Liver (tissue), 9 donors: ENCODE results near the gene IFNA14. TPM values are rescaled to one million over a fixed set of nuclear protein-coding genes. Genes with fewer than 3 reads are reported as not detected.

Experiments
- DNase-seq: peaks from one replicate; pipeline ENCODE4 v3.0.0-alpha.2; 2017; ENCODE audit warnings: low spot score
- H3K27ac ChIP-seq, 2 donors: one replicate each; pipeline ENCODE4 v1.7.0; 2013; ENCODE audit warnings: inconsistent platforms in 2 of 2, low read length in 2 of 2, control low read depth in 1 of 2, low read depth in 1 of 2, mild to moderate bottlenecking in 1 of 2
- H3K27me3 ChIP-seq, 4 donors: one replicate each; pipeline versions ENCODE4 v1.6.1 to v1.7.0; 2013; ENCODE audit warnings: low read length in 3 of 4, inconsistent platforms in 1 of 4, mild to moderate bottlenecking in 1 of 4, moderate library complexity in 1 of 4; ENCODE audit not compliant: control insufficient read depth in 4 of 4, insufficient read depth in 4 of 4
- H3K36me3 ChIP-seq, 4 donors: one replicate each; pipeline versions ENCODE4 v1.6.1 to v1.7.0; 2013; ENCODE audit warnings: low read length in 3 of 4, mild to moderate bottlenecking in 3 of 4, low read depth in 1 of 4, moderate library complexity in 1 of 4; ENCODE audit not compliant: control insufficient read depth in 4 of 4, insufficient read depth in 3 of 4
- H3K4me1 ChIP-seq, 4 donors: one replicate each; pipeline versions ENCODE4 v1.6.1 to v1.7.0; 2013; ENCODE audit warnings: low read length in 3 of 4, mild to moderate bottlenecking in 3 of 4, moderate library complexity in 1 of 4; ENCODE audit not compliant: control insufficient read depth in 4 of 4, insufficient read depth in 4 of 4
- H3K4me3 ChIP-seq, 3 donors: one replicate each; pipeline versions ENCODE4 v1.6.1 to v1.7.0; 2013; ENCODE audit warnings: low read length in 3 of 3, control low read depth in 1 of 3, low read depth in 1 of 3, mild to moderate bottlenecking in 1 of 3
- H3K9ac ChIP-seq, 2 donors: one replicate each; pipeline ENCODE4 v1.7.0; 2013; ENCODE audit warnings: low read length in 2 of 2, mild to moderate bottlenecking in 2 of 2, moderate library complexity in 2 of 2, control low read depth in 1 of 2, low read depth in 1 of 2
- H3K9me3 ChIP-seq, 4 donors: one replicate each; pipeline versions ENCODE4 v1.6.1 to v1.7.0; 2013; ENCODE audit warnings: low read length in 3 of 4; ENCODE audit not compliant: control insufficient read depth in 4 of 4
- EGR1 ChIP-seq, 2 donors: IDR thresholded peaks; 2 replicates each; pipeline ENCODE4 v1.6.1; 2016 to 2018; ENCODE audit warnings: antibody characterized with exemption in 2 of 2, low read depth in 2 of 2
- FOXA1 ChIP-seq: IDR thresholded peaks from 2 replicates; pipeline ENCODE4 v1.6.1; 2016; ENCODE audit warnings: antibody characterized with exemption
- FOXA2 ChIP-seq: IDR thresholded peaks from 2 replicates; pipeline ENCODE4 v1.6.1; 2016; ENCODE audit warnings: antibody characterized with exemption
- GABPA ChIP-seq, 2 donors: IDR thresholded peaks in 1 of 2; conservative IDR thresholded peaks in 1 of 2; 2 replicates each; pipeline ENCODE4 v1.6.1; 2016; ENCODE audit warnings: antibody characterized with exemption in 2 of 2, mild to moderate bottlenecking in 1 of 2, moderate library complexity in 1 of 2
- HNF4A ChIP-seq, 2 donors: conservative IDR thresholded peaks; 2 replicates each; pipeline ENCODE4 v1.6.1; 2016; ENCODE audit warnings: antibody characterized with exemption in 2 of 2, mild to moderate bottlenecking in 2 of 2
- HNF4G ChIP-seq: IDR thresholded peaks from 2 replicates; pipeline ENCODE4 v1.6.1; 2016; ENCODE audit warnings: antibody characterized with exemption
- JUND ChIP-seq, 2 donors: IDR thresholded peaks; 2 replicates each; pipeline ENCODE4 v1.6.1; 2016; ENCODE audit warnings: antibody characterized with exemption in 2 of 2
- NR2F2 ChIP-seq: IDR thresholded peaks from 2 replicates; pipeline ENCODE4 v1.6.1; 2016; ENCODE audit warnings: antibody characterized with exemption
- RAD21 ChIP-seq, 2 donors: IDR thresholded peaks; 2 replicates each; pipeline ENCODE4 v1.6.1; 2016; ENCODE audit warnings: antibody characterized with exemption in 2 of 2, mild to moderate bottlenecking in 2 of 2
- RXRA ChIP-seq, 2 donors: IDR thresholded peaks; 2 replicates each; pipeline ENCODE4 v1.6.1; 2017 to 2018; ENCODE audit warnings: antibody characterized with exemption in 2 of 2, mild to moderate bottlenecking in 1 of 2
- SP1 ChIP-seq: IDR thresholded peaks from 2 replicates; pipeline ENCODE4 v1.6.1; 2018; ENCODE audit warnings: antibody characterized with exemption, mild to moderate bottlenecking
- TAF1 ChIP-seq: conservative IDR thresholded peaks from 2 replicates; pipeline ENCODE4 v1.6.1; 2016; ENCODE audit warnings: antibody characterized with exemption, mild to moderate bottlenecking
- YY1 ChIP-seq: IDR thresholded peaks from 2 replicates; pipeline ENCODE4 v1.6.1; 2016; ENCODE audit warnings: antibody characterized with exemption, mild to moderate bottlenecking
- WGBS: extraction: QIAGEN DNeasy Blood & Tissue Kit; methylation state at CpG from one replicate; pipeline ENCODE4 v1.1.7; 2013; 5-methylcytosine and 5-hydroxymethylcytosine counted together
- polyA plus RNA-seq, 2 donors: library from polyadenylated mRNA; stranded (reverse) in 1 of 2; unstranded in 1 of 2; fragments of 200-250 nt in 1 of 2; fragments of >200 nt in 1 of 2; fragmentation: Nextera tagmentation in 1 of 2; extraction: Ambion mirVana in 1 of 2; gene quantifications; one replicate each; pipeline versions ENCODE4 v1.2.1 to v1.2.3, GENCODE V29; 2013 to 2015
- total RNA-seq, 2 donors: library from RNA; depleted of rRNA; stranded (reverse); fragments of >200 nt; gene quantifications; one replicate each; pipeline ENCODE4 v1.2.3, GENCODE V29; 2014
- TF ChIP-seq, protein P1 (sequence below): fragments of 150-350 bp; IDR thresholded peaks from 2 replicates; pipeline ENCODE4 v1.5.1; 2017; ENCODE audit warnings: improper control_type of control experiment, low read depth, low read length; ENCODE audit not compliant: missing input control
- TF ChIP-seq, protein P2 (sequence below): IDR thresholded peaks from 2 replicates; pipeline ENCODE4 v1.6.1; 2016; ENCODE audit warnings: antibody characterized with exemption, mild to moderate bottlenecking
- TF ChIP-seq, protein P3 (sequence below): IDR thresholded peaks from 2 replicates; pipeline ENCODE4 v1.6.1; 2016; ENCODE audit warnings: antibody characterized with exemption
- TF ChIP-seq, protein P4 (sequence below): IDR thresholded peaks from 2 replicates; pipeline ENCODE4 v1.6.1; 2016; ENCODE audit warnings: antibody characterized with exemption
- TF ChIP-seq, protein P5 (sequence below): IDR thresholded peaks from 2 replicates; pipeline ENCODE4 v1.6.1; 2016; ENCODE audit warnings: antibody characterized with exemption
- donor health status: healthy.
- donor health status: healthy.
- donor health status: healthy.
- donor health status: healthy.
- donor health status: healthy.

The IFNA14 gene
- total and polyA plus RNA-seq, 4 donors, result not detected

DNA sequence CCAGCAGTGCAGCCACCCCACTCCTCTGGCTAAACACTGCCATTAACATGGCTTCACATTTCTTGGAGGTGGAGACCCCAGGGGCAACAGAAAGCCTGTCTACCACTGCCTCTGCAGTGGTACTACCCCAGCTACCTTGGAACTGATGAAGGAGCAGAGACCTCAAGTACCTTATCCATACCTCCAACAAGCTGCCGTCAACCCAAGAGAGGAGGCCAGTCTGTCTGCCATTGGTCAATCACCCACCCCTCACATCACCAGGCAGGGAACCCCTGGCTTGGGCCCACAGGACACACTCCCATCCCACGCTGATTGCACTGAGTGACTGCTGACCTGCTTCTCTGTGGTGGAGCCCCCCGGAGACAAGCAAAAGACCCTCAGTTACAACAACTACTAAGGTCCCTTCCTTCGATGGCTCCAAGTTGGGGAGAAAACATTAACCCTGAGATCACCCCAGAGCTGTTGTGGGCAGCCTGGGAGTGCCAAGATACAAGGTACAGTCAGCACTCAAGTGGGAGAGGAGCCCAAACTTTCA is 5.6 kb downstream of the IFNA14 start:
- WGBS, result 87% methylated on average over 4 of the region's 4 CpGs
- Histone ChIP-seq H3K4me3 (no peak overlapping the region), H3K9ac (no peak overlapping the region), H3K27ac (no peak overlapping the region), H3K9me3 (no peaks in the 10 kb centered on the region), H3K36me3 (no peaks in the 10 kb centered on the region), H3K27me3 (no peaks in the 10 kb centered on the region), H3K4me1 (no peaks in the 10 kb centered on the region)
- TF ChIP-seq RXRA (IDR thresholded peaks at IDR 0.05), result no peak
- TF ChIP-seq, protein P1, sequence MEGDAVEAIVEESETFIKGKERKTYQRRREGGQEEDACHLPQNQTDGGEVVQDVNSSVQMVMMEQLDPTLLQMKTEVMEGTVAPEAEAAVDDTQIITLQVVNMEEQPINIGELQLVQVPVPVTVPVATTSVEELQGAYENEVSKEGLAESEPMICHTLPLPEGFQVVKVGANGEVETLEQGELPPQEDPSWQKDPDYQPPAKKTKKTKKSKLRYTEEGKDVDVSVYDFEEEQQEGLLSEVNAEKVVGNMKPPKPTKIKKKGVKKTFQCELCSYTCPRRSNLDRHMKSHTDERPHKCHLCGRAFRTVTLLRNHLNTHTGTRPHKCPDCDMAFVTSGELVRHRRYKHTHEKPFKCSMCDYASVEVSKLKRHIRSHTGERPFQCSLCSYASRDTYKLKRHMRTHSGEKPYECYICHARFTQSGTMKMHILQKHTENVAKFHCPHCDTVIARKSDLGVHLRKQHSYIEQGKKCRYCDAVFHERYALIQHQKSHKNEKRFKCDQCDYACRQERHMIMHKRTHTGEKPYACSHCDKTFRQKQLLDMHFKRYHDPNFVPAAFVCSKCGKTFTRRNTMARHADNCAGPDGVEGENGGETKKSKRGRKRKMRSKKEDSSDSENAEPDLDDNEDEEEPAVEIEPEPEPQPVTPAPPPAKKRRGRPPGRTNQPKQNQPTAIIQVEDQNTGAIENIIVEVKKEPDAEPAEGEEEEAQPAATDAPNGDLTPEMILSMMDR, result no peak
- no peak for TF ChIP-seq FOXA1
- no peak for TF ChIP-seq JUND (IDR thresholded peaks at IDR 0.05)
- no peak for TF ChIP-seq EGR1 (IDR thresholded peaks at IDR 0.05; ENCODE audit: low read depth in 2 of 2)
- TF ChIP-seq GABPA (IDR thresholded peaks at IDR 0.05 in 1 of 2, conservative IDR thresholded peaks at IDR 0.05 in 1 of 2), result no peak
- TF ChIP-seq TAF1, result no peak
- TF ChIP-seq HNF4A (conservative IDR thresholded peaks at IDR 0.05), result no peak
- TF ChIP-seq YY1, result no peak
- TF ChIP-seq, protein P2, sequence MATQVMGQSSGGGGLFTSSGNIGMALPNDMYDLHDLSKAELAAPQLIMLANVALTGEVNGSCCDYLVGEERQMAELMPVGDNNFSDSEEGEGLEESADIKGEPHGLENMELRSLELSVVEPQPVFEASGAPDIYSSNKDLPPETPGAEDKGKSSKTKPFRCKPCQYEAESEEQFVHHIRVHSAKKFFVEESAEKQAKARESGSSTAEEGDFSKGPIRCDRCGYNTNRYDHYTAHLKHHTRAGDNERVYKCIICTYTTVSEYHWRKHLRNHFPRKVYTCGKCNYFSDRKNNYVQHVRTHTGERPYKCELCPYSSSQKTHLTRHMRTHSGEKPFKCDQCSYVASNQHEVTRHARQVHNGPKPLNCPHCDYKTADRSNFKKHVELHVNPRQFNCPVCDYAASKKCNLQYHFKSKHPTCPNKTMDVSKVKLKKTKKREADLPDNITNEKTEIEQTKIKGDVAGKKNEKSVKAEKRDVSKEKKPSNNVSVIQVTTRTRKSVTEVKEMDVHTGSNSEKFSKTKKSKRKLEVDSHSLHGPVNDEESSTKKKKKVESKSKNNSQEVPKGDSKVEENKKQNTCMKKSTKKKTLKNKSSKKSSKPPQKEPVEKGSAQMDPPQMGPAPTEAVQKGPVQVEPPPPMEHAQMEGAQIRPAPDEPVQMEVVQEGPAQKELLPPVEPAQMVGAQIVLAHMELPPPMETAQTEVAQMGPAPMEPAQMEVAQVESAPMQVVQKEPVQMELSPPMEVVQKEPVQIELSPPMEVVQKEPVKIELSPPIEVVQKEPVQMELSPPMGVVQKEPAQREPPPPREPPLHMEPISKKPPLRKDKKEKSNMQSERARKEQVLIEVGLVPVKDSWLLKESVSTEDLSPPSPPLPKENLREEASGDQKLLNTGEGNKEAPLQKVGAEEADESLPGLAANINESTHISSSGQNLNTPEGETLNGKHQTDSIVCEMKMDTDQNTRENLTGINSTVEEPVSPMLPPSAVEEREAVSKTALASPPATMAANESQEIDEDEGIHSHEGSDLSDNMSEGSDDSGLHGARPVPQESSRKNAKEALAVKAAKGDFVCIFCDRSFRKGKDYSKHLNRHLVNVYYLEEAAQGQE, result no peak
- TF ChIP-seq, protein P3, sequence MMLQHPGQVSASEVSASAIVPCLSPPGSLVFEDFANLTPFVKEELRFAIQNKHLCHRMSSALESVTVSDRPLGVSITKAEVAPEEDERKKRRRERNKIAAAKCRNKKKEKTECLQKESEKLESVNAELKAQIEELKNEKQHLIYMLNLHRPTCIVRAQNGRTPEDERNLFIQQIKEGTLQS, result no peak
- TF ChIP-seq, protein P4, sequence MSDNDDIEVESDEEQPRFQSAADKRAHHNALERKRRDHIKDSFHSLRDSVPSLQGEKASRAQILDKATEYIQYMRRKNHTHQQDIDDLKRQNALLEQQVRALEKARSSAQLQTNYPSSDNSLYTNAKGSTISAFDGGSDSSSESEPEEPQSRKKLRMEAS, result no peak
- no peak for DNase-seq

DNA sequence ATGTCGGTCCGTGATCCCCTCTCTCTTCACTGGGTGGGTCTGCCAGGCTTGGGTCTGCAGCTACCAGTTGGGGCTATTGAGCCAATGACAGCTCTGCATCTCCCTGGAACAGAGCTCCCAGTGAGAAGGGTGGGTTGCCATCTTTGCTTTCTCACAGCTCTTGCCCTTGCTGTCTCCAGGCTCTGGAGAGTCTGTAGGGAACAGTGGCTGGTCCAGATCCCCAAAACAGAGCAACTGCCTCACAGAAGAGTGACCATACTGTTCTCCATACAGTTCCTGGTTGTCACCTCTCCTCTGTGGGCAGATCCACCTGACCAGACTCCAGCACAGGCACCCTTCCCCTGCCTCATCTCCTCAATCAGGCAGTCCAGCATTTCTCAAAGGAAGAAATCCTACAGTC is 6.5 kb downstream of the IFNA14 start:
- 89% methylated on average over 2 of the region's 2 CpGs for WGBS
- Histone ChIP-seq H3K36me3 (no peaks in the 10 kb centered on the region), H3K4me3 (no peak overlapping the region), H3K9me3 (no peaks in the 10 kb centered on the region), H3K27me3 (no peaks in the 10 kb centered on the region), H3K9ac (no peak overlapping the region), H3K27ac (no peak overlapping the region), H3K4me1 (no peaks in the 10 kb centered on the region)
- DNase-seq, result no peak
- no peak for TF ChIP-seq FOXA2
- TF ChIP-seq GABPA (IDR thresholded peaks at IDR 0.05 in 1 of 2, conservative IDR thresholded peaks at IDR 0.05 in 1 of 2), result no peak
- no peak for TF ChIP-seq EGR1 (IDR thresholded peaks at IDR 0.05; ENCODE audit: low read depth in 2 of 2)
- no peak for TF ChIP-seq YY1
- TF ChIP-seq RXRA (IDR thresholded peaks at IDR 0.05), result no peak
- TF ChIP-seq JUND (IDR thresholded peaks at IDR 0.05), result no peak
- TF ChIP-seq, protein P5, sequence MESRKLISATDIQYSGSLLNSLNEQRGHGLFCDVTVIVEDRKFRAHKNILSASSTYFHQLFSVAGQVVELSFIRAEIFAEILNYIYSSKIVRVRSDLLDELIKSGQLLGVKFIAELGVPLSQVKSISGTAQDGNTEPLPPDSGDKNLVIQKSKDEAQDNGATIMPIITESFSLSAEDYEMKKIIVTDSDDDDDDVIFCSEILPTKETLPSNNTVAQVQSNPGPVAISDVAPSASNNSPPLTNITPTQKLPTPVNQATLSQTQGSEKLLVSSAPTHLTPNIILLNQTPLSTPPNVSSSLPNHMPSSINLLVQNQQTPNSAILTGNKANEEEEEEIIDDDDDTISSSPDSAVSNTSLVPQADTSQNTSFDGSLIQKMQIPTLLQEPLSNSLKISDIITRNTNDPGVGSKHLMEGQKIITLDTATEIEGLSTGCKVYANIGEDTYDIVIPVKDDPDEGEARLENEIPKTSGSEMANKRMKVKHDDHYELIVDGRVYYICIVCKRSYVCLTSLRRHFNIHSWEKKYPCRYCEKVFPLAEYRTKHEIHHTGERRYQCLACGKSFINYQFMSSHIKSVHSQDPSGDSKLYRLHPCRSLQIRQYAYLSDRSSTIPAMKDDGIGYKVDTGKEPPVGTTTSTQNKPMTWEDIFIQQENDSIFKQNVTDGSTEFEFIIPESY, result no peak
- TF ChIP-seq TAF1, result no peak
- no peak for TF ChIP-seq RAD21 (IDR thresholded peaks at IDR 0.05)
- TF ChIP-seq SP1, result no peak
- TF ChIP-seq, protein P3, result no peak
- TF ChIP-seq, protein P2, result no peak
- no peak for TF ChIP-seq HNF4G
- TF ChIP-seq NR2F2, result no peak
- TF ChIP-seq, protein P4, result no peak
